Fibroblast of mammary gland (primary cell): ENCODE results near the gene DOCK4.

Experiments used
- DNase-seq: peaks from one replicate; pipeline ENCODE4 v3.0.0-alpha.2; 2010; ENCODE audit warnings: low read depth
- H3K4me3 ChIP-seq: 2 replicates; pipeline ENCODE4 v1.5.1; 2011; ENCODE audit warnings: low read depth, mild to moderate bottlenecking, low read length, moderate library complexity; ENCODE audit not compliant: control insufficient read depth
- CTCF ChIP-seq: conservative IDR thresholded peaks from 2 replicates; pipeline ENCODE4 v1.5.1; 2011; ENCODE audit warnings: low read depth, low read length, inconsistent platforms; ENCODE audit not compliant: control insufficient read depth, insufficient read depth

Gene DOCK4

DNA sequence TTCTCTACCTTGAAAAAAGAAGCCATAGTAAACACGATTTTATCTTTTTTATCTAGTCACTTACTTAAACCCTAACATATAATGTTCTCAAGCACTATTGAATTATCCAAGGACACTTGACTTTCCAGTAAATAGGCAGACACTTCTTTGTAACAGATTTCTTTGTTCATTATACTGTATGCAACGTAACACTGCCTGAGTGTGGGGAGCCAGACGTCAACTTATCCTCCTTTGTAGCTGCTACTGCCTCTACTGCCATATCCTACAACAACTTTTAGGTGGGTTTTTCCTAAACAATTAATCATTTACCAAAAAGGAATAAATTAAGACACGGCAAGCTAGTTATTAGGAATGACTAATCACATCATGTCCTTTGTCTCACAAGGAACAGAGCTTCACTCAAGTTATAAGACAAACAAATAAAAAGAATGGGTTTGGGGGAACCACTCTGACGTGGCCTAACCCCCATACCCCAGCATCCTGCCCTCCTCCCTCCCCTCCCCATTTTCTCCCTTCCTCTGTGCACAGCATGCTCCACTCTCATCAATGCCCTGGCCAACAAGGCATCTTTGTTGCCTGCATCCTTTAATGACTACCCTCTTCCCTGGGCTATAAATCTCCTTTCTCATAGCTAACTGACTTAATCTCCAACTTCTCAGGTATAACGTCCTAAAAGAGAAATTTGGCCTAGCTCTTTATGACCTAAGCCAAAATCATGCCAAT lies 43.3 kb downstream of the DOCK4 start:
- TF ChIP-seq CTCF = no peak
- H3K4me3 ChIP-seq = no peak overlapping the region
- no peak for DNase-seq

DNA sequence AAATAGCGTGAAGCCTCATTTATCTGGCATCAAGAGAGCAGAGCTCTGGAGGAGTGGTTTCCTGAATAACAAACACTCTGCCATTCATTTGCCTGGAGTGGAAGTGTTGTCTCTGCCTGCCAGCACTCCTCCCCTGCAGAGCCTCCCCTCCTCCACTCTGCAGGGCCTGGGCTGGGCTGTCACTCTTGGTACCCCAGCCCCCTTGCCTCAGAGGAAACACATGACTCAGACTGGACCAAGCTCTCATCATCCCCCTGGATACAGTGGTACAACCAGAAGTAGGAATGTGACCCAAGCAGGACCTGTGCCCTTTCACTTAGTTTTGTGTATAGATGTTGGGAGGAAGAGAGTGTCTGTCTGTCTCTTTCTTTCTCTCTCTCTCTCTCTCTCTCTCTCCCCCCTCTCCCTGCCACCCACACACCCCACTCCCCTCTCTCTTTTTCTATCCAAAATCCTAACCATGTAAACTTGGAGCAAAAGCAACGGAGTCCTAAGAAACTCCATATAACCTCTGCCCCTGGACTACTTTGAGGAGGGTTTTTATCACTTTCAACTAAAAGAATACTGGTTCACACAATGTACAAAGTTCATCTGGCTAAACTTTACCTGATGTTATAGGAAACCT lies 43.9 kb downstream of the DOCK4 start:
- no peak for TF ChIP-seq CTCF
- peak; percentile 64 for DNase-seq
- no peak overlapping the region for H3K4me3 ChIP-seq

DNA sequence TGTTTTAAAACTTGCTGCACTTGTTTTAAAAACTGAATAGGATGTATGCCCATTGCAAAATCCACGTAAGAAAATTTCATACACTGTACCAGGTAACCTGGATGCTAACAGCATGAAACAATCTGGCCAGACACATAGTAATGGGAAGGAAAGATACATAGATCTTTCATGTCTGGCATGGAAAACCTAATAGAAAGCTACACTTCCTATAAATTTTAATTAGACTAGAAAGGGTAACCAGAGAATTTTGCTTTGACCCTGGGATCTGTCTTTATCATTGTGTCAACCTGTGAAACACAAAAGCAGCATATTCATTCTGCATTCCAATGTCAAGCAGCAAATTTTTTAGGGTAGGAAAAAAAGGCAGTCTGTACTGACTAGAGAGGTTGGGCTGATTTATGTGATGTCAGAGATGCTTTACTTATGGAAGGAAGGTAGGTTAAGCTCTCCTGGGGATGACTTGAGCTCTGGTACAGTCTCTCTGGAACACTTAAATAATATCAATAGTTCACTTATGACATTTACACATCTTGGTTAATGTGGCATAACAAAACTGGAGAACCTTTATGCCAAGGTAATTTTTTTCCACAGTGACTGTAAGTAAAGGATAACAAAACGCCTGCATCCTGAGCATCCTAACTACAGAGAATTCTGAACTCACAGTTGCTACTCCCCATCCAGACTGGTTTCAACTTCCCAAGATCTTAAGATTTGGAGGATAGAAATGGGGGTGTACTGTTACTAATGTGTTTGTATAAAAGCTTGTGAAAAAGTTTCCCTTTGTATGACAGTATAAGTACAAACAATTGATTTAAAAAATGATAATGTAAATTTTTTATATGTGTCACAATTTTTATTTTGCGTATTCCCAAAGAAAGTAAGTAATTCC lies 44.7 kb downstream of the DOCK4 start:
- no peak for TF ChIP-seq CTCF
- no peak overlapping the region for H3K4me3 ChIP-seq

GRCh38 chr7:112160771-112161150 lies 45.4 kb downstream of the DOCK4 start:
- no peak overlapping the region for H3K4me3 ChIP-seq
- no peak for DNase-seq
- TF ChIP-seq CTCF = no peak

More for the DNA sequence above, 44.7 kb downstream of the DOCK4 start:
- no peak for DNase-seq

- DNase-seq = peak; percentile 21
- TF ChIP-seq CTCF = no peak
- no peak overlapping the region for H3K4me3 ChIP-seq
Measured at GRCh38 chr7:112160130-112160770, 45.9 kb downstream of the DOCK4 start.

- DNase-seq = no peak
- no peak for TF ChIP-seq CTCF
- H3K4me3 ChIP-seq = no peak overlapping the region
Measured at GRCh38 chr7:112159351-112159750, 46.8 kb downstream of the DOCK4 start.
